ENCODE results near the gene XKR3. TPM values are rescaled to one million over a fixed set of nuclear protein-coding genes. Genes with fewer than 3 reads are reported as not detected.

The XKR3 gene
- total and polyA plus RNA-seq, 2 donors (not counting 1 experiment from before 2014, with no cell fraction given), result not detected

- DNase-seq (no peak), ATAC-seq (ENCODE audit: low read depth) (no peak)
- H3K9me3 Mint-ChIP-seq (ENCODE audit: insufficient read depth), result no peaks in the 10 kb centered on the region
- intact Hi-C loops (cut with micrococcal nuclease), result no loop called here
- ChIA-PET CTCF (no interaction called here), POLR2A (no interaction called here)
- H3K36me3 ChIP-seq (replicated peaks in 1 of 2; ENCODE audit: control extremely low read depth in 1 of 2, control insufficient read depth in 1 of 2, extremely low read depth in 1 of 2, insufficient read depth in 2 of 2, low read length in 1 of 2), result no peaks in the 10 kb centered on the region
- H3K27ac ChIP-seq (ENCODE audit: low read length in 2 of 2), result no peak overlapping the region
- no peak overlapping the region for H3K4me3 Mint-ChIP-seq
- H3K27me3 ChIP-seq (replicated peaks in 1 of 4; ENCODE audit: control extremely low read depth in 1 of 4, control insufficient read depth in 3 of 4, insufficient read depth in 4 of 4, low read length in 3 of 4), result no peaks in the 10 kb centered on the region
- no peaks in the 10 kb centered on the region for H3K27me3 Mint-ChIP-seq
- H2AFZ ChIP-seq (ENCODE audit: insufficient read depth, low read depth, low read length, poor library complexity, severe bottlenecking), result no peak overlapping the region
- H3K79me2 ChIP-seq (ENCODE audit: control insufficient read depth, insufficient read depth, low read length), result no peaks in the 10 kb centered on the region
- H3K4me2 ChIP-seq (replicated peaks; ENCODE audit: low read depth, low read length, poor library complexity, severe bottlenecking), result no peak overlapping the region
- no CpG with 5 or more reads among the region's 1 CpG for WGBS (ENCODE audit: insufficient coverage)
- peaks cover 16 to 20% of the 10 kb centered on the region in 2 donors for H3K4me1 ChIP-seq (ENCODE audit: control insufficient read depth in 2 of 2, insufficient read depth in 2 of 2, low read length in 2 of 2)
- peaks cover 27% of the 10 kb centered on the region for H3K4me1 Mint-ChIP-seq
- H4K20me1 ChIP-seq (ENCODE audit: control insufficient read depth, insufficient read depth, low read length, poor library complexity, severe bottlenecking), result no peaks in the 10 kb centered on the region
- H3K9me3 ChIP-seq (ENCODE audit: control extremely low read depth in 1 of 3, control insufficient read depth in 2 of 3, insufficient read depth in 1 of 3, low read length in 2 of 3), result peaks cover 0 to 7% (median 4%) of the 10 kb centered on the region in 3 donors
- H3K27ac Mint-ChIP-seq, result no peak overlapping the region
- no peak overlapping the region for H3K4me3 ChIP-seq (ENCODE audit: control extremely low read depth in 1 of 5, extremely low read depth in 1 of 5, insufficient read depth in 1 of 5, low read depth in 2 of 5, low read length in 4 of 5)
- H3K9ac ChIP-seq (ENCODE audit: low read length), result no peak overlapping the region
- no peak for TF ChIP-seq EZH2 (IDR thresholded peaks at IDR 0.05; ENCODE audit: borderline replicate concordance, insufficient read depth, low read depth, low read length, poor library complexity, severe bottlenecking)
Observed at GRCh38 chr22:16815073-16815472, 10.1 kb downstream of the XKR3 start.

DNA sequence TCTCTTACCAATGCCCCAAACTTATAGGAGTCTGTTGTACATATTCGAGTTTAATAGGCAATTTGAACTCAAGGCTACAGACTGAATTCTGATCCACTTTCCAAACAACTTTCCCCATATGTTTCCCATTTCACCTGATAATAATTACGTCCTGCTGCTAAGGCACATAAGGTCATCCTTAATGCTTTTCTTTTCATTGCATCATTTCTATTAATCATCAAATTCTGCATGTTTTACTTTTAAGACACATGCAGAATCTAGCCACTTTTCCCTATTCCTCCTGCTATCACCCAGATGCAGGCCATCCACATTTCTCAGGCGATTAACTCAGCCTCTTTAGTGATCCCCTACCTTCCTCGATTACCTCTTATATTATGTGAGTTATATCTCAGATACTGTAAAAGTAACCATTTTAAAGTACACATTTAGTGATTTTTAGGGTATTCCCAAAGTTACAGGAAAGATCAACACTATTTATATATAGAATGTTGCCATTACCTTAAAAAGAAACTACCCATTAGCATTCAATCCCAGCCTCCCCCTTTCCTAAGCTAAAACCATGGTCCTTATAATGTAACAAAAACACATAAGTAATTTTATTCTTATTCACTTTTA lies 14.9 kb downstream of the XKR3 start:
- POLR2A ChIA-PET, result no interaction called here
- peak overlapping the region; percentile 6 for H3K4me3 Mint-ChIP-seq
- no peak overlapping the region for H2AFZ ChIP-seq (ENCODE audit: insufficient read depth, low read depth, low read length, poor library complexity, severe bottlenecking)

More for the DNA sequence above, 14.9 kb downstream of the XKR3 start:
- Histone ChIP-seq H3K4me1 (ENCODE audit: control insufficient read depth in 2 of 2, insufficient read depth in 2 of 2, low read length in 2 of 2) (peaks cover 10 to 13% of the 10 kb centered on the region in 2 donors), H3K36me3 (replicated peaks in 1 of 2; ENCODE audit: control extremely low read depth in 1 of 2, control insufficient read depth in 1 of 2, extremely low read depth in 1 of 2, insufficient read depth in 2 of 2, low read length in 1 of 2) (no peaks in the 10 kb centered on the region), H3K27me3 (replicated peaks in 1 of 4; ENCODE audit: control extremely low read depth in 1 of 4, control insufficient read depth in 3 of 4, insufficient read depth in 4 of 4, low read length in 3 of 4) (no peaks in the 10 kb centered on the region), H4K20me1 (ENCODE audit: control insufficient read depth, insufficient read depth, low read length, poor library complexity, severe bottlenecking) (no peaks in the 10 kb centered on the region), H3K79me2 (ENCODE audit: control insufficient read depth, insufficient read depth, low read length) (no peaks in the 10 kb centered on the region), H3K27ac (ENCODE audit: low read length in 2 of 2) (no peak overlapping the region), H3K9me3 (ENCODE audit: control extremely low read depth in 1 of 3, control insufficient read depth in 2 of 3, insufficient read depth in 1 of 3, low read length in 2 of 3) (peaks cover 0 to 5% (median 4%) of the 10 kb centered on the region in 3 donors), H3K9ac (ENCODE audit: low read length) (peak overlapping the region; percentile 24), H3K4me2 (replicated peaks; ENCODE audit: low read depth, low read length, poor library complexity, severe bottlenecking) (peak overlapping the region; percentile 55), H3K4me3 (ENCODE audit: control extremely low read depth in 1 of 5, extremely low read depth in 1 of 5, insufficient read depth in 1 of 5, low read depth in 2 of 5, low read length in 4 of 5) (no peak overlapping the region)
- H3K4me1 Mint-ChIP-seq, result peaks cover 24% of the 10 kb centered on the region
- DNase-seq (no peak), ATAC-seq (ENCODE audit: low read depth) (no peak)
- intact Hi-C loops (cut with micrococcal nuclease), result no loop called here
- no peak overlapping the region for H3K27ac Mint-ChIP-seq
- no peak for TF ChIP-seq CTCF (IDR thresholded peaks at IDR 0.05)
- TF ChIP-seq EZH2 (IDR thresholded peaks at IDR 0.05; ENCODE audit: borderline replicate concordance, insufficient read depth, low read depth, low read length, poor library complexity, severe bottlenecking), result no peak
- 100% methylated on average over 1 of the region's 4 CpGs for WGBS (ENCODE audit: insufficient coverage)
- H3K27me3 Mint-ChIP-seq, result no peaks in the 10 kb centered on the region
- H3K9me3 Mint-ChIP-seq (ENCODE audit: insufficient read depth), result no peaks in the 10 kb centered on the region
- CTCF ChIA-PET, result no interaction called here

Data from B cell (primary cell).